Tibial artery (tissue), 4 donors: Measurements from ENCODE around the gene MCFD2.

Experiments
- DNase-seq, 2 donors: peaks; one replicate each; pipeline ENCODE4 v3.0.0-alpha.2; 2019
- H3K27ac ChIP-seq, 2 donors: fragments of 200-600 bp; sonication (generic) in 1 of 2; 1 replicate in 1 of 2; 2 replicates in 1 of 2; pipeline ENCODE4 v1.5.1; 2018 to 2019; ENCODE audit warnings: mild to moderate bottlenecking in 1 of 2
- H3K27me3 ChIP-seq, 2 donors: fragments of 200-600 bp; sonication (generic) in 1 of 2; one replicate each; pipeline versions ENCODE4 v1.5.1 to v1.6.0; 2016 to 2019
- H3K36me3 ChIP-seq, 3 donors: fragments of 200-600 bp; sonication (generic) in 2 of 3; one replicate each; pipeline ENCODE4 v1.5.1; 2016 to 2019; ENCODE audit warnings: mild to moderate bottlenecking in 2 of 3
- H3K4me1 ChIP-seq, 4 donors: fragments of 200-600 bp; sonication (generic) in 2 of 4; 1 replicate in 3 of 4; 2 replicates in 1 of 4; pipeline ENCODE4 v1.5.1; 2016 to 2019
- H3K4me3 ChIP-seq, 2 donors: fragments of 200-600 bp; sonication (generic) in 1 of 2; 1 replicate in 1 of 2; 2 replicates in 1 of 2; pipeline ENCODE4 v1.5.1; 2018 to 2019; ENCODE audit warnings: mild to moderate bottlenecking in 2 of 2
- H3K9me3 ChIP-seq, 3 donors: fragments of 200-600 bp; sonication (generic) in 1 of 3; one replicate each; pipeline ENCODE4 v1.5.1; 2016 to 2019
- intact Hi-C: fragments of 100-400 bp; cut with DNase I; formaldehyde crosslinking; loops from one replicate; pipeline ENCODE4 v1.15.0; 2023; ENCODE audit warnings: low total_unique reads
- TF ChIP-seq, protein P1 (sequence below), 2 experiments: fragments of 200-600 bp in 1 of 2; fragments of 450-650 bp in 1 of 2; IDR thresholded peaks; one replicate each; pipeline ENCODE4 v1.5.1; 2017 to 2019; ENCODE audit warnings: antibody characterized with exemption in 2 of 2, mild to moderate bottlenecking in 1 of 2, moderate library complexity in 1 of 2

The MCFD2 gene

DNA sequence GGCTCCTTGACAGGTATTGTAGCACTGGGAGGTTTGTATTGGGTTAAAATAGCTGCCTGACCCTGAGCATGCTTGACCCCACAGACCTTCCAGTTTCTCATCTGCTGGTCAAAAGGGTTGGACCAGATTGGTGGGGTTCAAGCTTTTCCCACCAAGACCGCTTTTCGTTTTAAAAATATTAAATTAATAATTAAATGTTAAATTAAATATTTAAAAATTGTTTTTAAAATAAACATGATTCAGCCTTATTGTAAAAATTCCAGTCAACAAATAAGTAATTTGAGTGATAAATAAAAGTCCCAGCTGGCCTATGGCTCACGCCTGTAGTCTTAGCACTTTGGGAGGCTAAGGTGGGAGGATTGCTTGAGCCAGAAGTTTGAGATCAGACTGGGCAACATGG is 36.6 kb upstream of the MCFD2 start:
- H3K4me3 ChIP-seq: no peak overlapping the region
- peaks cover 16 to 47% (median 41%) of the 10 kb centered on the region in 3 donors for H3K36me3 ChIP-seq
- DNase-seq: no peak
- H3K9me3 ChIP-seq: no peaks in the 10 kb centered on the region
- intact Hi-C loops: no loop called here
- H3K4me1 ChIP-seq: peaks cover 0 to 69% (median 29%) of the 10 kb centered on the region in 4 donors
- no peak overlapping the region for H3K27ac ChIP-seq
- no peaks in the 10 kb centered on the region for H3K27me3 ChIP-seq
- TF ChIP-seq, protein P1, sequence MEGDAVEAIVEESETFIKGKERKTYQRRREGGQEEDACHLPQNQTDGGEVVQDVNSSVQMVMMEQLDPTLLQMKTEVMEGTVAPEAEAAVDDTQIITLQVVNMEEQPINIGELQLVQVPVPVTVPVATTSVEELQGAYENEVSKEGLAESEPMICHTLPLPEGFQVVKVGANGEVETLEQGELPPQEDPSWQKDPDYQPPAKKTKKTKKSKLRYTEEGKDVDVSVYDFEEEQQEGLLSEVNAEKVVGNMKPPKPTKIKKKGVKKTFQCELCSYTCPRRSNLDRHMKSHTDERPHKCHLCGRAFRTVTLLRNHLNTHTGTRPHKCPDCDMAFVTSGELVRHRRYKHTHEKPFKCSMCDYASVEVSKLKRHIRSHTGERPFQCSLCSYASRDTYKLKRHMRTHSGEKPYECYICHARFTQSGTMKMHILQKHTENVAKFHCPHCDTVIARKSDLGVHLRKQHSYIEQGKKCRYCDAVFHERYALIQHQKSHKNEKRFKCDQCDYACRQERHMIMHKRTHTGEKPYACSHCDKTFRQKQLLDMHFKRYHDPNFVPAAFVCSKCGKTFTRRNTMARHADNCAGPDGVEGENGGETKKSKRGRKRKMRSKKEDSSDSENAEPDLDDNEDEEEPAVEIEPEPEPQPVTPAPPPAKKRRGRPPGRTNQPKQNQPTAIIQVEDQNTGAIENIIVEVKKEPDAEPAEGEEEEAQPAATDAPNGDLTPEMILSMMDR (IDR thresholded peaks at IDR 0.05): no peak

DNA sequence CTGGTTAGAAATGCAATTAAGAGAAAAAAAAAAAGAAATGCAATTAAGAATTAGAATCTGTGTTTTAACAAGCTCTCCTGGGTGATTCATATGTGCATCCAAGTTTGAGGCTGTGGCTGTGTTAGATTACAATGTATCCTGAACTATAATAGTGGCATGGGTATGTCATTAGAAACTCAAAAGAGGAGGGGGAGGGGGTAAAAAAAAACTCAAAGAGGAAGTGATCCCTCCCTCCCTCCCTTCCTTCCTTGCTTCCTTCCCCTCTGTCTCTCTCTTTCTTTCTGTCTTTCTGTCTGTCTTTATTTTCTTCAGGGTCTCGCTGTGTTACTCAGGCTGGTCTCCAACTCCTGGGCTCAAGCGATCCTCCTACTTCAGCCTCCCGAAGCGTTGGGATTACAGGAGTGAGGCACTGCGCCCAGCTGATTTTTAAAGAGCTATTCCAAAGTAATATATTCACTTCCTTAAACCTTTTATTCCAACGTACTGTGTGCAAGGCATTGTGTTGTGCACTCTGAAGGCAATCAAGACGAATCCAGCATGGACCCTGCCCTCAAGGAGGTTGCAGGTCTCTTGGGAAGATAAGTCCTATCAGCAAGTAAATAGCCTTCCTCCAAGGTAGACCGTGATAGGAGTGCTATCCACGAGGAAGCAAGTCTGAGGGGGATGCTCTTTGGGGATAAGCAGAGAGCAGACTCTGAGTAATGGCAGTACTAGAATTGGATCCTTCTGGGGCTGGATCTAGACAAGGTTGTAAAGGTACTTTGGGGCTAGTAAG is 35.9 kb upstream of the MCFD2 start:
- TF ChIP-seq, protein P1 (IDR thresholded peaks at IDR 0.05): no peak
- intact Hi-C loops: no loop called here
- no peak for DNase-seq
- Histone ChIP-seq H3K9me3 (no peaks in the 10 kb centered on the region), H3K27ac (no peak overlapping the region), H3K4me1 (peaks cover 0 to 68% (median 30%) of the 10 kb centered on the region in 4 donors), H3K27me3 (no peaks in the 10 kb centered on the region), H3K4me3 (no peak overlapping the region), H3K36me3 (peaks cover 11 to 40% (median 34%) of the 10 kb centered on the region in 3 donors)

DNA sequence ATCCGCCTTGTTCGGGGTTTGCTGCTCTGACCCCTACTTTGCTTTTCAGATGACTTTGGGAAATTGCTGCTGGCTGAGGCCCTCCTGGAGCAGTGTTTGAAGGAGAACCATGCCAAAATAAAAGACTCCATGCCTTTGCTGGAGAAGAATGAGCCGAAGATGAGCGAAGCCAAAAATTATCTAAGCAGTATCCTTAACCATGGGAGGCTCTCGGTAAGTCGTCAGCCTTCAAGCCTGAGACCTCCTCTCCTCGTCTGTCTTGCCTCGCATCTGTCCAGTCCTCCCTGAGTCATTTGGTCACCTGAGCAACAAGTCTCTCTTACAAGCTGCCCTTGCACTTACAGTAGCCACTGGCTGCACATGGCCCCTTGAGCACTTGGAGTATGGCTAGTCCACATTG is 34.7 kb upstream of the MCFD2 start:
- no peaks in the 10 kb centered on the region for H3K27me3 ChIP-seq
- DNase-seq: no peak
- intact Hi-C loops: no loop called here
- H3K4me3 ChIP-seq: no peak overlapping the region
- H3K4me1 ChIP-seq: peaks cover 0 to 68% (median 26%) of the 10 kb centered on the region in 4 donors
- peaks cover 11 to 42% (median 31%) of the 10 kb centered on the region in 3 donors for H3K36me3 ChIP-seq
- peak overlapping the region; percentile 2 to 9 for H3K27ac ChIP-seq
- no peaks in the 10 kb centered on the region for H3K9me3 ChIP-seq
- TF ChIP-seq, protein P1 (IDR thresholded peaks at IDR 0.05): no peak

DNA sequence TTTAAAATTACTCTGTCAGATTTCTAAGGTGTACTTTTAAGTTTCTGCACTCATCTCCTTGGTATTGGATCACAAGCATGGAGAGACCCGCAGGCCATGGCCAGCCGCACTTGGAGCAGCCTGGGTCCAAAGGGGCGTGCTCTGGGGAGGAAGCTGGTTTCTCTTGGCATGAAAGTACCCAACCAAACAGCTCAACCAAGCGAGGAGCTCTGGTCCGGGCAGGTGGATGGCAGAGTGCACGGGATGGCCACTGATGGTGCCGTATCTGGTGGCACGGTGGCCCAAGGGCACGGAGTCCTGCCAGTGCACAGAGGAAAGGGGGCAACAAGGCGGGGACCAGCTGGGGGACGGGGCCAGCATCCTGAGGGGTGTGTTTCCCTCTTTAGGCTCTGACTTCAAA is 32.2 kb upstream of the MCFD2 start:
- H3K27me3 ChIP-seq: no peaks in the 10 kb centered on the region
- H3K27ac ChIP-seq: no peak overlapping the region
- DNase-seq: no peak
- TF ChIP-seq, protein P1 (IDR thresholded peaks at IDR 0.05): no peak
- H3K4me1 ChIP-seq: peaks cover 0 to 71% (median 27%) of the 10 kb centered on the region in 4 donors
- intact Hi-C loops: loop anchor here (1.0 kb wide), 1 partner anchor 11 kb away; no protein-coding TSS in a partner anchor
- peaks cover 11 to 36% (median 25%) of the 10 kb centered on the region in 3 donors for H3K36me3 ChIP-seq
- no peaks in the 10 kb centered on the region for H3K9me3 ChIP-seq
- no peak overlapping the region for H3K4me3 ChIP-seq

DNA sequence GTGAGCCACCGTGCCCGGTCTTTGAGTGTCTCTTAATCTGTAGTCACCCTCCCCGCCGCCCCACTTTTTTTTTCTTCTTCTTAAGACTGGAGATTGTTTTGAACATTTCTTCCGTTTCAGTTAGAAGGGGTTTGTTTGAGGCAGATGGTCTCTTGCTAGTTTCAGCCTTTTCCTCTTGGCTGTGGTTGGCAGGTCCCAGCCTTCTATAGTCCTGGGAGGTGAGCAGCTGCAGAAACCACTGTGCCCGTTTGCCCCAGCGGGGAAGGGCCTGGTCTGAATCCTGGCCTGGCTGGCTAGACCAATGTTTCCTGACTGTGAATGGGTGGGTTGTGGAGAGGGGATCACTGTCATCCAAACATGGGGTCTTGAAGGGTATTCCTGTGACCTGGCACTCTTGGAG is 30.1 kb upstream of the MCFD2 start:
- DNase-seq: no peak
- Histone ChIP-seq H3K27ac (no peak overlapping the region), H3K4me1 (peaks cover 0 to 76% (median 32%) of the 10 kb centered on the region in 4 donors), H3K36me3 (peaks cover 0 to 15% (median 4%) of the 10 kb centered on the region in 3 donors), H3K4me3 (no peak overlapping the region), H3K27me3 (no peaks in the 10 kb centered on the region), H3K9me3 (no peaks in the 10 kb centered on the region)
- TF ChIP-seq, protein P1 (IDR thresholded peaks at IDR 0.05): no peak
- intact Hi-C loops: no loop called here
